ENCODE measurements around the gene KLHL40. TPM values are rescaled to one million over a fixed set of nuclear protein-coding genes. Genes with fewer than 3 reads are reported as not detected.

KLHL40 gene
- total and polyA plus RNA-seq, 2 donors (not counting 3 experiments of a cell fraction or from before 2014, with no cell fraction given): not detected

DNA sequence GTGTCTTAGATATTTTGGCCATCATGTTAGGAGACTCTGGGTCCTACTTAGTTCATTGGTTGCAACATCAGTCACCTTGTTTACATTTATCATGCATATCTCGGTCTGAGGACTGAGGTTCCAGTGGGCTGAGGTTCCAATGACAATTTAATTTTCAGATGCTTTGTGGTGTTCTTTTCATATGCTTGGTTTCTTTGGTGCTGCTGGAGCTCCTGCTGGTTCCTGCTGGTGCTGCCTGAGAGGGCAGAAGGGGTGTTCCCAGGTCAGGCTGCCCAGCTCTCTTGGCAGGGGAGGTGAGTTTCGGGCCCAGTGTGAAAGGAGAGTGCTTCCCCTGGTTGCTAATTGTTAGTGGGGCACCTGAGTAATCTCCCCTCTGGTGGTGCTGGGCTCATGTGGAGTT, 6.9 kb upstream of the KLHL40 start:
- no peak overlapping the region for H3K4me2 ChIP-seq (ENCODE audit: insufficient read depth, low read length)
- H3K9me3 ChIP-seq (replicated peaks; ENCODE audit: control insufficient read depth, insufficient read depth, low read length): no peaks in the 10 kb centered on the region
- no peak for FAIRE-seq
- dilution Hi-C loops (cut with MboI; ENCODE audit: extremely low pct_ligation_motif_present, low sequenced_read_pairs) (no loop called here), intact Hi-C loops (cut with micrococcal nuclease) (no loop called here)
- ChIA-PET CTCF (no interaction called here), POLR2A (no interaction called here)
- peaks cover 8 to 25% of the 10 kb centered on the region in 2 experiments for H3K27me3 ChIP-seq (ENCODE audit: control insufficient read depth in 2 of 2, insufficient read depth in 2 of 2, low read length in 2 of 2)
- H3K9ac ChIP-seq (replicated peaks; ENCODE audit: extremely low read depth, insufficient read depth, low read length): no peak overlapping the region
- no peak overlapping the region for H3K27ac ChIP-seq (ENCODE audit: insufficient read depth, low read depth, low read length)
- DNase-seq (ENCODE audit: low read depth, low spot score): no peak
- TF ChIP-seq GATA2 (IDR thresholded peaks at IDR 0.05; ENCODE audit: insufficient read depth, insufficient read length, low read depth, low read length): no peak
- no peak for TF ChIP-seq FOS (IDR thresholded peaks at IDR 0.05; ENCODE audit: borderline replicate concordance, insufficient read depth, low read length)
- TF ChIP-seq POLR2A (IDR thresholded peaks at IDR 0.05; ENCODE audit: low read depth, low read length): no peak
- H3K4me3 ChIP-seq (replicated peaks in 1 of 3; ENCODE audit: insufficient read depth in 1 of 3, low read depth in 1 of 3, low read length in 3 of 3): no peak overlapping the region
- H4K20me1 ChIP-seq (replicated peaks; ENCODE audit: control insufficient read depth, extremely low read depth, insufficient read depth, low read length): no peaks in the 10 kb centered on the region
- H3K9me1 ChIP-seq (replicated peaks; ENCODE audit: control insufficient read depth, extremely low read depth, insufficient read depth, low read length): no peaks in the 10 kb centered on the region
- no peak overlapping the region for H2AFZ ChIP-seq (ENCODE audit: low read depth, low read length)
- H3K36me3 ChIP-seq (ENCODE audit: control insufficient read depth in 2 of 2, extremely low read depth in 1 of 2, insufficient read depth in 2 of 2, low read length in 2 of 2): no peaks in the 10 kb centered on the region
- H3K4me1 ChIP-seq (ENCODE audit: control insufficient read depth, extremely low read depth, insufficient read depth, low read length): no peaks in the 10 kb centered on the region
- H3K79me2 ChIP-seq (ENCODE audit: control insufficient read depth, insufficient read depth, low read length): no peaks in the 10 kb centered on the region
- BruUV-seq (replicated peaks): no TSS peak

GRCh38 chr3:42680271-42680670, 5.1 kb upstream of the KLHL40 start:
- dilution Hi-C loops (cut with MboI; ENCODE audit: extremely low pct_ligation_motif_present, low sequenced_read_pairs) (no loop called here), intact Hi-C loops (cut with micrococcal nuclease) (no loop called here)
- no peak overlapping the region for H3K9ac ChIP-seq (replicated peaks; ENCODE audit: extremely low read depth, insufficient read depth, low read length)
- H4K20me1 ChIP-seq (replicated peaks; ENCODE audit: control insufficient read depth, extremely low read depth, insufficient read depth, low read length): no peaks in the 10 kb centered on the region
- no peak for DNase-seq (ENCODE audit: low read depth, low spot score)
- no peak overlapping the region for H3K4me3 ChIP-seq (replicated peaks in 1 of 3; ENCODE audit: insufficient read depth in 1 of 3, low read depth in 1 of 3, low read length in 3 of 3)
- H3K9me1 ChIP-seq (replicated peaks; ENCODE audit: control insufficient read depth, extremely low read depth, insufficient read depth, low read length): no peaks in the 10 kb centered on the region
- no peak overlapping the region for H2AFZ ChIP-seq (ENCODE audit: low read depth, low read length)
- H3K27ac ChIP-seq (ENCODE audit: insufficient read depth, low read depth, low read length): no peak overlapping the region
- no peak for TF ChIP-seq MYC (IDR thresholded peaks at IDR 0.05; ENCODE audit: low read depth, low read length)
- no peak for TF ChIP-seq EZH2 (IDR thresholded peaks at IDR 0.05; ENCODE audit: borderline replicate concordance, low read depth, low read length, severe bottlenecking)
- peaks cover 13 to 25% of the 10 kb centered on the region in 2 experiments for H3K27me3 ChIP-seq (ENCODE audit: control insufficient read depth in 2 of 2, insufficient read depth in 2 of 2, low read length in 2 of 2)
- ChIA-PET POLR2A (no interaction called here), CTCF (no interaction called here)
- no peaks in the 10 kb centered on the region for H3K9me3 ChIP-seq (replicated peaks; ENCODE audit: control insufficient read depth, insufficient read depth, low read length)
- BruUV-seq (replicated peaks): no TSS peak
- H3K36me3 ChIP-seq (ENCODE audit: control insufficient read depth in 2 of 2, extremely low read depth in 1 of 2, insufficient read depth in 2 of 2, low read length in 2 of 2): no peaks in the 10 kb centered on the region
- FAIRE-seq: no peak
- no peak overlapping the region for H3K4me2 ChIP-seq (ENCODE audit: insufficient read depth, low read length)
- no peaks in the 10 kb centered on the region for H3K4me1 ChIP-seq (ENCODE audit: control insufficient read depth, extremely low read depth, insufficient read depth, low read length)
- no peaks in the 10 kb centered on the region for H3K79me2 ChIP-seq (ENCODE audit: control insufficient read depth, insufficient read depth, low read length)
